Right cardiac atrium (tissue), 5 donors: Measurements from ENCODE around the gene LSM2. TPM values are rescaled to one million over a fixed set of nuclear protein-coding genes. Genes with fewer than 3 reads are reported as not detected.
A peak's percentile ranks its signal among the peaks of the same experiment; 100 is the strongest.

Experiments
- ATAC-seq, 2 donors: fragments of 200-7000 bp; cut with Tn5 transposase; one replicate each; pipeline versions ENCODE4 v1.8.0 to v1.9.1; 2020; ENCODE audit warnings: moderate library complexity in 2 of 2, mild to moderate bottlenecking in 1 of 2
- DNase-seq, 3 donors: peaks; one replicate each; pipeline ENCODE4 v3.0.0-alpha.2; 2020
- H3K27ac ChIP-seq: one replicate; pipeline ENCODE4 v1.5.1; 2013; ENCODE audit warnings: mild to moderate bottlenecking, low read length, control low read depth, moderate library complexity
- H3K27me3 ChIP-seq: one replicate; pipeline ENCODE4 v1.6.1; 2013; ENCODE audit not compliant: control insufficient read depth, insufficient read depth
- H3K4me1 ChIP-seq: one replicate; pipeline ENCODE4 v1.6.1; 2013; ENCODE audit warnings: low read length; ENCODE audit not compliant: control insufficient read depth, insufficient read depth
- H3K4me3 ChIP-seq: one replicate; pipeline ENCODE4 v1.5.1; 2013; ENCODE audit warnings: low read length, control low read depth
- H3K9me3 ChIP-seq: one replicate; pipeline ENCODE4 v1.6.1; 2013; ENCODE audit warnings: low read length; ENCODE audit not compliant: control insufficient read depth
- WGBS: extraction: QIAGEN DNeasy Blood & Tissue Kit; methylation state at CpG from one replicate; pipeline ENCODE4 v1.1.7; 2013; 5-methylcytosine and 5-hydroxymethylcytosine counted together
- intact Hi-C, 4 donors: fragments of 100-400 bp; cut with DNase I; formaldehyde crosslinking; loops; one replicate each; pipeline versions ENCODE4 v1.11.0 to v1.14.0; 2022 to 2023
- polyA plus RNA-seq: library from polyadenylated mRNA; stranded (reverse); fragments of 200-250 nt; gene quantifications from one replicate; pipeline ENCODE4 v1.2.3, GENCODE V29; 2013
- total RNA-seq, 4 donors: library from RNA; stranded (reverse); fragmentation: NEBNext Ultra II Directional; extraction: Animal tissue kit (Norgen Biotek cat#: 25700); gene quantifications; one replicate each; pipeline ENCODE4 v1.2.1, GENCODE V29; 2021
- donor health status: healthy with polysubstance abuse.
- donor health status: DM: no; HTN: yes; CAD: no.
- donor health status: DM: no; HTN: no; CAD: no.
- donor health status: DM: no; HTN: yes; CAD: no; lungs with severe emphysema.
- donor health status: DM: yes; HTN: yes; CAD: no.

The LSM2 gene
- total and polyA plus RNA-seq, 5 donors = 22.8 to 27.3 (median 24.2) TPM

- DNase-seq (peak in 2 of 3 donors; percentile 37 to 47), ATAC-seq (no peak)
- WGBS = 90% methylated on average over 32 of the region's 32 CpGs
- H3K27me3 ChIP-seq = no peaks in the 10 kb centered on the region
- peaks cover 1% of the 10 kb centered on the region for H3K4me1 ChIP-seq
- H3K4me3 ChIP-seq = no peak overlapping the region
- no peak overlapping the region for H3K27ac ChIP-seq
- intact Hi-C loops = no loop called here
- H3K9me3 ChIP-seq = no peaks in the 10 kb centered on the region
Measured at GRCh38 chr6:31782126-31782855, 24.5 kb downstream of the LSM2 start.

- ATAC-seq (no peak), DNase-seq (peak in 2 of 3 donors; percentile 36 to 56)
- WGBS = 94% methylated on average over 23 of the region's 23 CpGs
- intact Hi-C loops = no loop called here
- Histone ChIP-seq H3K4me3 (no peak overlapping the region), H3K27ac (no peak overlapping the region), H3K9me3 (no peaks in the 10 kb centered on the region), H3K4me1 (peaks cover 6% of the 10 kb centered on the region), H3K27me3 (no peaks in the 10 kb centered on the region)
Measured at GRCh38 chr6:31781244-31782125, 25.3 kb downstream of the LSM2 start.

- DNase-seq = peak in 2 of 3 donors; percentile 21 to 53
Measured at GRCh38 chr6:31780507-31781243, 26.1 kb downstream of the LSM2 start.

GRCh38 chr6:31779908-31780307 is 26.9 kb downstream of the LSM2 start:
- peaks cover 6% of the 10 kb centered on the region for H3K4me1 ChIP-seq
- WGBS = 96% methylated on average over 10 of the region's 10 CpGs
- ATAC-seq (no peak), DNase-seq (peak in 2 of 3 donors; percentile 27 to 45)
- H3K9me3 ChIP-seq = no peaks in the 10 kb centered on the region
- H3K27ac ChIP-seq = no peak overlapping the region
- intact Hi-C loops = no loop called here
- no peaks in the 10 kb centered on the region for H3K27me3 ChIP-seq
- H3K4me3 ChIP-seq = no peak overlapping the region

More at GRCh38 chr6:31780507-31781243, 26.1 kb downstream of the LSM2 start:
- intact Hi-C loops = no loop called here
- Histone ChIP-seq H3K4me3 (no peak overlapping the region), H3K27me3 (no peaks in the 10 kb centered on the region), H3K4me1 (peaks cover 6% of the 10 kb centered on the region), H3K27ac (no peak overlapping the region), H3K9me3 (no peaks in the 10 kb centered on the region)
- no peak for ATAC-seq
- WGBS = 89% methylated on average over 20 of the region's 20 CpGs

- WGBS = 92% methylated on average over 43 of the region's 43 CpGs
- DNase-seq (peak in 2 of 3 donors; percentile 46 to 60), ATAC-seq (no peak)
- Histone ChIP-seq H3K4me3 (no peak overlapping the region), H3K4me1 (peaks cover 6% of the 10 kb centered on the region), H3K9me3 (no peaks in the 10 kb centered on the region), H3K27me3 (no peaks in the 10 kb centered on the region), H3K27ac (no peak overlapping the region)
- intact Hi-C loops = no loop called here
Measured at GRCh38 chr6:31778999-31779885, 27.5 kb downstream of the LSM2 start.

- H3K27me3 ChIP-seq = no peaks in the 10 kb centered on the region
- no peak for ATAC-seq
- H3K9me3 ChIP-seq = no peaks in the 10 kb centered on the region
- no peak overlapping the region for H3K4me3 ChIP-seq
- intact Hi-C loops = no loop called here
- peak in 2 of 3 donors; percentile 20 to 40 for DNase-seq
- peaks cover 6% of the 10 kb centered on the region for H3K4me1 ChIP-seq
- no peak overlapping the region for H3K27ac ChIP-seq
- 93% methylated on average over 5 of the region's 5 CpGs for WGBS
Measured at GRCh38 chr6:31778193-31778592, 28.6 kb downstream of the LSM2 start.

GRCh38 chr6:31777667-31778050 is 29.1 kb downstream of the LSM2 start:
- no peak for ATAC-seq
- Histone ChIP-seq H3K27ac (no peak overlapping the region), H3K27me3 (no peaks in the 10 kb centered on the region), H3K4me1 (peaks cover 6% of the 10 kb centered on the region), H3K4me3 (no peak overlapping the region), H3K9me3 (no peaks in the 10 kb centered on the region)
- intact Hi-C loops = no loop called here
- no peak for DNase-seq
- WGBS = 94% methylated on average over 5 of the region's 5 CpGs

GRCh38 chr6:31776989-31777666 is 29.6 kb downstream of the LSM2 start, which contains the start of gene VWA7:
TSS of gene VWA7 (minus strand) at chr6:31777328. CDS start at chr6:31776779, 549 bp downstream.
- DNase-seq = peak; percentile 72 to 85 (median 82)
- Histone ChIP-seq H3K9me3 (no peaks in the 10 kb centered on the region), H3K27me3 (no peaks in the 10 kb centered on the region), H3K27ac (peak within 1 kb of the TSS; percentile 2), H3K4me3 (no peak within 1 kb of the TSS), H3K4me1 (peaks cover 6% of the 10 kb centered on the region)
- intact Hi-C loops = no loop called here
- 13% methylated on average over 15 of the region's 15 CpGs for WGBS
- peak; percentile 77 to 80 for ATAC-seq

- H3K9me3 ChIP-seq = no peaks in the 10 kb centered on the region
- DNase-seq (peak in 1 of 3 donors; percentile 35), ATAC-seq (no peak)
- H3K27me3 ChIP-seq = no peaks in the 10 kb centered on the region
- intact Hi-C loops = no loop called here
- no peak overlapping the region for H3K4me3 ChIP-seq
- H3K27ac ChIP-seq = no peak overlapping the region
- 43% methylated on average over 14 of the region's 14 CpGs for WGBS
- peaks cover 6% of the 10 kb centered on the region for H3K4me1 ChIP-seq
Measured at GRCh38 chr6:31776485-31776988, 30.2 kb downstream of the LSM2 start.
